Activated gamma-delta T cell (primary cell): Measurements from ENCODE around the gene ADSS1.

Experiments used
- DNase-seq: peaks from one replicate; lab custom pipeline; 2025; lab: John Stamatoyannopoulos, UW

The ADSS1 gene

DNA sequence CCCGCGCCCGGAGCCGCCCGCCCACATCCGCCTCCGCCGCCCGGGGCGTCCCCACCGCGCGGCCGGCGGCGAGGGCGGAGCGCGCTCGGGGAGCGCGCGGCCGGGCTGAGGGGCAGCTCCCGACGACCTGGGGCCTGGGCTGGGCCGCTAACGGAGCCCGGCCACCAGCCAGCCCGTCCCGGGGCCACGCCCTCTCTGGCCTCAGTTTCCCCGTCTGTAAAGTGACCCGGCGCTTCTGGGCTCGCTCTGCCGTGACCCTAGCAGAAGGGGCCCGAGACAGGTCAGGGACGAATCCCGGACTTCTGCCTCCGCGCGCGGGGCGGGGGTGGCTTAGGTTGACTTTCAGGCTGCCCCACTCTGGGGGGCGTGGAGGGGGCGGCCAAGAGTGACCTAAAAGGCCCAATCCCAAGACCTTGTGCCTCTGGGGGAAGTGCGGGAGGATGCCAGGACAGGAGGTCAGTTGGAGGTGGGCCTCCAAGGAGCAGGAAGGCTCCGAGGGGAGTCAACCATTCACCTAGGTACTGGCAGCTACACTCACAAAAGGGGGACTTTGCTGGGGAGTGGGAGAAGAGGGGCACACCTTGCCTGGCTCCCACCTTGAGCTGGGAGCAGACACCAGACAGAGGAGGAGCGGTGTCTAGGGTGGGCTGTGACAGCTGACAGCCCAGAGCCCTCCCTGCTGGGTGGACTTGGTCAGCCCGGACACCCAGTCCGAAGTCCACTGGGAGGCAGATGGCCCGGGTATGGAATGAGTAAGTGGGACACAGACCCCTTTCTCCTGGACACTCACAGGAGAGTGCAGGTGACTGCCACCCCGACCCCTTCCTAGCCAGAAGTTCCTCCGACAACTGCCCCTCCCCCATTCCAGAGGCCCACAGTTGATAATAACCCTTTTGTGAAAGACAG is 72.0 kb downstream of the ADSS1 start:
- peak; percentile 54 for DNase-seq

DNA sequence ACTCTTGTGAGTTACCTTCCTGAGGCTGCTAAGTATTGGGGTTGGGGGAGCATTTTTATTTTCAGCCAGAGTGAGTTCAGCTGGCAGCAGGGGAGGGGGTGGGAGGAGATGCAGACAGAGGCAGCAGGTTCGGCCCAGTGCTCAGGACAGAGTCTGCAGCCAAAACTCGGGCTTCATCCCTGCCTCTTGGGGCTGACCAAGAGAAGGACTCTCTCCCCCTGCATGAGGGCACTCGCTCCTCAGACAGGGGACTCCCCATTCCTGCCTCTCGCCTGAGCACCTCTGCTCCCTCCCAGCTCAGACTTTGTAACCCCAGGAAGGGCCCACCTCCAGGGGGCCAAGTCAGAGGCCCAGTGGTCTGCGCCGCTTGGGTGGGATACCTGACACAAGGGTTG is 72.7 kb downstream of the ADSS1 start:
- no peak for DNase-seq
